Subcutaneous adipose tissue (tissue), 4 donors: ENCODE data around the gene APOC3. TPM values are rescaled to one million over a fixed set of nuclear protein-coding genes. Genes with fewer than 3 reads are reported as not detected.

Experiments
- CTCF ChIP-seq: fragments of 450-650 bp; IDR thresholded peaks from one replicate; pipeline ENCODE4 v1.5.1; 2016; ENCODE audit warnings: low read depth, mild to moderate bottlenecking, control low read depth, antibody characterized with exemption, moderate library complexity
- total RNA-seq, 4 donors: library from RNA; depleted of rRNA; stranded (reverse); fragments of >200 nt; gene quantifications; one replicate each; pipeline ENCODE4 v1.1.0, GENCODE V29; 2016

Gene APOC3
- total RNA-seq, 4 donors from 2014 or later, result not detected

- TF ChIP-seq CTCF, result no peak
Measured at GRCh38 chr11:116826751-116827431, 2.8 kb upstream of the APOC3 start.

- TF ChIP-seq CTCF, result no peak
Measured at GRCh38 chr11:116827461-116827860, 2.2 kb upstream of the APOC3 start.

GRCh38 chr11:116828632-116829524 is 829 bp upstream of the APOC3 start:
- no peak for TF ChIP-seq CTCF

- no peak for TF ChIP-seq CTCF
Measured at GRCh38 chr11:116830184-116830912, 641 bp downstream of the APOC3 start.

GRCh38 chr11:116831790-116832349 is 2.2 kb downstream of the APOC3 start:
- no peak for TF ChIP-seq CTCF

- TF ChIP-seq CTCF, result no peak
Measured at GRCh38 chr11:116832350-116833290, 2.9 kb downstream of the APOC3 start.
